H1 (cell line): Measurements from ENCODE around the gene SPON2. TPM values are rescaled to one million over a fixed set of nuclear protein-coding genes. Genes with fewer than 3 reads are reported as not detected.

Source experiments
- CTCF ChIA-PET: fragments of 300-600 bp; sonication (Branson Sonifier 250); formaldehyde crosslinking; loops from one replicate; lab custom pipeline; 2021; ENCODE audit not compliant: partially characterized antibody; lab: Charles Lee
- POLR2A ChIA-PET: fragments of 300-600 bp; sonication (Branson Sonifier 250); formaldehyde crosslinking; loops from one replicate; lab custom pipeline; 2021; ENCODE audit warnings: inconsistent platforms; ENCODE audit not compliant: partially characterized antibody; lab: Charles Lee
- DNase-seq, 2 experiments: peaks; one replicate each; pipeline versions ENCODE4 v3.0.0 to v3.0.0-alpha.2; 2010 to 2022; ENCODE audit warnings: low spot score in 2 of 2, low read depth in 1 of 2, mixed read lengths in 1 of 2
- FAIRE-seq: peaks from 2 replicates; lab custom pipeline; 2011; peaks lifted over from hg19 to GRCh38; lab: Jason Lieb, UNC
- H2AFZ ChIP-seq: 2 replicates; pipeline ENCODE4 v1.8.1; 2012; ENCODE audit warnings: low read length, inconsistent platforms
- H2AK5ac ChIP-seq: 2 replicates; pipeline ENCODE4 v1.6.1; 2013; ENCODE audit warnings: low read depth, low read length
- H2BK120ac ChIP-seq: replicated peaks from 2 replicates; pipeline ENCODE3; 2013; ENCODE audit warnings: low read depth, low read length, inconsistent platforms
- H2BK12ac ChIP-seq: 2 replicates; pipeline ENCODE4 v1.6.1; 2013; ENCODE audit warnings: low read depth, low read length
- H2BK15ac ChIP-seq: 2 replicates; pipeline ENCODE4 v1.6.1; 2013; ENCODE audit warnings: low read length
- H2BK20ac ChIP-seq: 2 replicates; pipeline ENCODE4 v1.6.1; 2013; ENCODE audit warnings: low read length
- H2BK5ac ChIP-seq: 2 replicates; pipeline ENCODE4 v1.6.1; 2013; ENCODE audit warnings: low read depth, low read length
- H3K14ac ChIP-seq: 2 replicates; pipeline ENCODE4 v1.6.1; 2013; ENCODE audit warnings: inconsistent platforms; ENCODE audit not compliant: insufficient read length
- H3K18ac ChIP-seq: 2 replicates; pipeline ENCODE4 v1.6.1; 2013; ENCODE audit warnings: low read length; ENCODE audit errors: extremely low read depth
- H3K23ac ChIP-seq: 2 replicates; pipeline ENCODE4 v1.6.1; 2013; ENCODE audit warnings: inconsistent platforms; ENCODE audit not compliant: insufficient read length
- H3K23me2 ChIP-seq: 2 replicates; pipeline ENCODE4 v1.6.1; 2013; ENCODE audit warnings: low read depth, low read length
- H3K27ac ChIP-seq: 2 replicates; pipeline ENCODE4 v1.6.1; 2011; ENCODE audit warnings: low read depth, low read length, inconsistent platforms
- H3K27me3 ChIP-seq, 4 experiments: replicated peaks in 1 of 4; 1 replicate in 1 of 4; 2 replicates in 3 of 4; pipeline versions ENCODE4 v1.6.1 to v1.8.1; 2011 to 2013; ENCODE audit warnings: low read length in 3 of 4, mild to moderate bottlenecking in 3 of 4, inconsistent platforms in 2 of 4, mixed read lengths in 2 of 4, moderate library complexity in 1 of 4; ENCODE audit not compliant: control insufficient read depth in 3 of 4, insufficient read depth in 3 of 4; ENCODE audit errors: extremely low read depth in 1 of 4
- H3K36me3 ChIP-seq, 4 experiments: 2 replicates each; pipeline versions ENCODE4 v1.6.1 to v1.8.1; 2011 to 2013; ENCODE audit warnings: mild to moderate bottlenecking in 4 of 4, low read length in 3 of 4, moderate library complexity in 2 of 4, control low read depth in 1 of 4, inconsistent platforms in 1 of 4; ENCODE audit not compliant: insufficient read depth in 4 of 4, control insufficient read depth in 2 of 4
- H3K4ac ChIP-seq: replicated peaks from 2 replicates; pipeline ENCODE3; 2013; ENCODE audit warnings: low read length, low read depth, mixed read lengths, inconsistent platforms; ENCODE audit not compliant: insufficient read length
- H3K4me1 ChIP-seq, 4 experiments: replicated peaks in 1 of 4; 1 replicate in 1 of 4; 2 replicates in 3 of 4; pipeline versions ENCODE4 v1.6.1 to v1.8.1; 2011 to 2013; ENCODE audit warnings: low read length in 3 of 4, inconsistent platforms in 2 of 4, mixed read lengths in 1 of 4; ENCODE audit not compliant: insufficient read depth in 4 of 4, control insufficient read depth in 3 of 4
- H3K4me2 ChIP-seq, 2 experiments: 2 replicates each; pipeline versions ENCODE4 v1.6.1 to v1.8.1; 2011 to 2013; ENCODE audit warnings: low read depth in 2 of 2, low read length in 2 of 2, control low read depth in 1 of 2, inconsistent platforms in 1 of 2, mild to moderate bottlenecking in 1 of 2; ENCODE audit not compliant: insufficient read depth in 1 of 2
- H3K4me3 ChIP-seq, 4 experiments: fragments of 200-600, 300-600 bp in 1 of 4; sonication (generic), shearing (Covaris generic), sonication (Bioruptor Twin) in 1 of 4; 2 replicates each; pipeline versions ENCODE4 v1.5.1 to v1.8.1; 2011 to 2016; ENCODE audit warnings: low read length in 4 of 4, low read depth in 3 of 4, control low read depth in 2 of 4, inconsistent platforms in 2 of 4, mild to moderate bottlenecking in 2 of 4, mixed read lengths in 1 of 4, moderate library complexity in 1 of 4; ENCODE audit not compliant: insufficient read depth in 2 of 4; ENCODE audit errors: extremely low read depth in 1 of 4
- H3K56ac ChIP-seq: replicated peaks from 2 replicates; pipeline ENCODE3; 2013; ENCODE audit warnings: low read depth, mild to moderate bottlenecking, mixed read lengths, low read length, inconsistent platforms; ENCODE audit not compliant: insufficient read length
- H3K79me1 ChIP-seq: 2 replicates; pipeline ENCODE4 v1.6.1; 2013; ENCODE audit warnings: low read depth, low read length, control low read depth
- H3K79me2 ChIP-seq, 2 experiments: 2 replicates each; pipeline versions ENCODE4 v1.6.1 to v1.8.1; 2012 to 2013; ENCODE audit warnings: low read length in 2 of 2, mild to moderate bottlenecking in 2 of 2, inconsistent platforms in 1 of 2; ENCODE audit not compliant: insufficient read depth in 2 of 2, control insufficient read depth in 1 of 2
- H3K9ac ChIP-seq, 4 experiments: replicated peaks in 1 of 4; 1 replicate in 1 of 4; 2 replicates in 3 of 4; pipeline versions ENCODE4 v1.6.1 to v1.8.1; 2011 to 2013; ENCODE audit warnings: low read depth in 3 of 4, low read length in 3 of 4, control low read depth in 2 of 4, mild to moderate bottlenecking in 2 of 4, moderate library complexity in 2 of 4, inconsistent platforms in 1 of 4; ENCODE audit errors: extremely low read depth in 1 of 4
- H3K9me3 ChIP-seq, 2 experiments: 2 replicates each; pipeline versions ENCODE4 v1.6.1 to v1.8.1; 2012 to 2013; ENCODE audit warnings: mild to moderate bottlenecking in 2 of 2, moderate library complexity in 2 of 2, control low read depth in 1 of 2, inconsistent platforms in 1 of 2, low read depth in 1 of 2, low read length in 1 of 2, mixed read lengths in 1 of 2; ENCODE audit not compliant: insufficient read depth in 2 of 2
- H4K20me1 ChIP-seq, 2 experiments: replicated peaks in 1 of 2; 2 replicates each; pipeline versions ENCODE3 to v1.8.1; 2011 to 2013; ENCODE audit warnings: inconsistent platforms in 2 of 2, low read length in 2 of 2, mild to moderate bottlenecking in 1 of 2; ENCODE audit not compliant: insufficient read depth in 2 of 2, control insufficient read depth in 1 of 2
- H4K5ac ChIP-seq: 2 replicates; pipeline ENCODE4 v1.6.1; 2013; ENCODE audit warnings: low read length, low read depth, mixed read lengths, inconsistent platforms; ENCODE audit not compliant: insufficient read length
- H4K8ac ChIP-seq: 2 replicates; pipeline ENCODE4 v1.8.0; 2013; ENCODE audit warnings: mild to moderate bottlenecking, moderate library complexity, low read length, inconsistent platforms; ENCODE audit not compliant: insufficient read depth; ENCODE audit errors: extremely low read depth
- H4K91ac ChIP-seq: replicated peaks from 2 replicates; pipeline ENCODE3; 2013; ENCODE audit warnings: low read length, mixed read lengths, inconsistent platforms; ENCODE audit not compliant: insufficient read length
- ATF2 ChIP-seq: IDR thresholded peaks from 2 replicates; pipeline ENCODE4 v1.6.1; 2012; ENCODE audit warnings: low read length, inconsistent platforms
- SIRT6 ChIP-seq: IDR thresholded peaks from one replicate; pipeline ENCODE4 v1.7.1; 2012; ENCODE audit warnings: low read length, inconsistent platforms
- WGBS, 2 experiments: shearing (Covaris generic) in 1 of 2; methylation state at CpG; one replicate each; pipeline versions ENCODE4 v1.1.6 to v1.1.7; 2013 to 2015; ENCODE audit warnings: low lambda C conversion rate in 2 of 2, mixed read lengths in 2 of 2, inconsistent platforms in 1 of 2, low coverage in 1 of 2, missing lambda C conversion rate in 1 of 2; ENCODE audit not compliant: insufficient replicate concordance in 2 of 2, insufficient coverage in 1 of 2, insufficient read length in 1 of 2; ENCODE audit errors: extremely low coverage in 1 of 2, missing lambda C conversion rate in 1 of 2; 5-methylcytosine and 5-hydroxymethylcytosine counted together
- polyA plus RNA-seq, 7 experiments: library from polyadenylated mRNA; depleted of rRNA in 3 of 7; stranded (reverse) in 5 of 7; unstranded in 2 of 7; fragments of >200 nt in 5 of 7; fragments of 200-250 nt in 2 of 7; gene quantifications; 1 replicate in 5 of 7; 2 replicates in 1 of 7; 4 replicates in 1 of 7; pipeline versions ENCODE4 v1.2.1 to v1.2.3, GENCODE V29; 2011 to 2013; ENCODE audit warnings: missing spikeins in 2 of 7, mixed read lengths in 2 of 7
- total RNA-seq: library from RNA; stranded (reverse); fragmentation: NEBNext Ultra II Directional; extraction: Animal tissue kit (Norgen Biotek cat#: 25700); gene quantifications from 2 replicates; pipeline ENCODE4 v1.2.1, GENCODE V29; 2021

The SPON2 gene
- total and polyA plus RNA-seq, 2 of the 8 experiments (the other 6 are each of a cell fraction or from before 2014, with no cell fraction given): 2.8 to 3.2 TPM

GRCh38 chr4:1183985-1184773, 11.8 kb upstream of the SPON2 start:
- Histone ChIP-seq H3K23me2 (no peaks in the 10 kb centered on the region), H4K91ac (no peak overlapping the region), H3K18ac (no peak overlapping the region), H2BK120ac (no peak overlapping the region), H2BK12ac (no peak overlapping the region), H3K4me1 (no peaks in the 10 kb centered on the region), H2BK5ac (no peak overlapping the region), H4K5ac (no peak overlapping the region), H3K9ac (no peak overlapping the region), H3K14ac (no peak overlapping the region), H3K79me2 (no peaks in the 10 kb centered on the region), H3K56ac (no peak overlapping the region), H2AFZ (no peak overlapping the region), H3K36me3 (no peaks in the 10 kb centered on the region), H4K8ac (no peak overlapping the region), H3K4me3 (no peak overlapping the region), H2BK20ac (no peak overlapping the region), H3K27me3 (no peaks in the 10 kb centered on the region; a peak in 1 of 7 replicates), H3K4me2 (no peak overlapping the region), H2BK15ac (no peak overlapping the region), H3K79me1 (no peaks in the 10 kb centered on the region), H2AK5ac (no peak overlapping the region), H3K4ac (no peak overlapping the region), H3K9me3 (peaks cover 15 to 18% of the 10 kb centered on the region in 2 experiments), H4K20me1 (no peaks in the 10 kb centered on the region), H3K23ac (no peak overlapping the region), H3K27ac (no peak overlapping the region)
- TF ChIP-seq SIRT6 (no peak), ATF2 (no peak)
- no peak for DNase-seq
- 91% methylated on average over 6 of the region's 6 CpGs; no CpG with 5 or more reads in 1 of the 2 experiments for WGBS, 2 experiments
- FAIRE-seq: no peak
- CTCF ChIA-PET: interaction anchor here (0.7 to 1.4 kb wide), 3 partner anchors 12 to 16 kb away, joined by 3 to 4 read pairs (median 3); partner anchors contain the start of gene SPON2
- POLR2A ChIA-PET: interaction anchor here (1.1 to 2.0 kb wide), 2 partner anchors 8 to 12 kb away, joined by 4 to 5 read pairs; partner anchors contain the start of gene SPON2
